Middle frontal gyrus (tissue), 1 donor: ENCODE data around the gene PRDM15.
"Not testable (repeated sequence)": the region's sequence is repeated elsewhere in the genome, so short reads cannot be mapped to it uniquely, and the experiment has no call there.

Experiments
- DNase-seq: peaks from one replicate; pipeline ENCODE4 v3.0.0-alpha.2; 2015; ENCODE audit warnings: low spot score; ENCODE audit errors: extremely low spot score

Gene PRDM15

GRCh38 chr21:41808094-41808493, 71.0 kb downstream of the PRDM15 start:
- no peak for DNase-seq

DNA sequence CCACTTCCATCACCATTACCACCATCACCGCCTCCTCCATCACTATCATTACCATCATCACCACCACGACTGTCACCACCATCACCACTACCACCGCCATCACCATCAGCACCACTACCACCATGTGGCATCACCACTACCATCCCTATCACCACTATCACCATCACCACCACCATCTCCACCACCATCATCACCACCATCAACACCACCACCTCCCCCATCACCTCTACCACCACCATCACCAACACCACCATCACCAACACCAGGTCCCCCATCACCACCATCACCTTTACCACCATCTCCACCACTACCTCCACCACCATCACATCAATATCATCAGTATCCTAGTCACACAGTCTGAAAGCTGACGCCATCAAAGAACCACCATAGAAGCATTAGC, 72.4 kb downstream of the PRDM15 start:
- DNase-seq = no peak

DNA sequence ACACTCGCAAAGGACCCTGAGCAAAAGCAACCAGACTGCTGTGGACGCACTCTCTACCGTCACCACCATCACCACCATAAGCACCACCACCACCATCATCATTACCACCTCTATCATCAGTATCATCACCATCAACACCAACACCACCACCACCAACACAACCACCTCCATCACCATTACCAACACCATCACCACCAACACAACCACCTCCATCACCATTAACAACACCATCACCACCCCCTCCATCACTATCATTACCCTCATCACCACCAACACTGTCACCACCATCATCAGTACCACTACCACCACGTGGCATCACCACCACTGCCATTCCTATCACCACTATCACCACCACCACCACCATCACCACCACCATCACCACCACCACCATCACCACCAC, 73.5 kb downstream of the PRDM15 start:
- DNase-seq = no peak

- DNase-seq = no peak
Measured at GRCh38 chr21:41805038-41805437, 74.1 kb downstream of the PRDM15 start.

GRCh38 chr21:41804381-41804780, 74.8 kb downstream of the PRDM15 start:
- DNase-seq = no peak

DNA sequence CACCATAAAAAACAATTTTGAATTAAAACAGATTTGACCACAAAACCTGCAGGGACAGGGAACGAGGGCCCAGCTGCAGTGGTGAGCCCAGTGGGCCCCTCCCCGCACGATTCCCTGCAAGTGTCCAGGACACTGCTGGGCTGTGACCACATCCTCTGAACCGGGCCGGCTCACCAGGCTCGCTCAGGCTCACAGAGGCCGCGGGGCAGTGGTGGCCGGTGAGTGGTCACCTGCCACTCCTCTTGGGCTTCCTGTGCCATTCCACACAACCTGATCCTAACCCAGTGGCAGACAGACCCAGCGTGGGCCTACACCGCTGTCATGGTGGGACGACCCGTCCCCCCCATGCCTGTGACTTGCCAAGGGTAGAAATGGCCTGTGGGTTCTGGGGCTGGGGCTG, 75.8 kb downstream of the PRDM15 start:
- DNase-seq = no peak

- DNase-seq = peak; percentile 27
Measured at GRCh38 chr21:41802684-41803083, 76.5 kb downstream of the PRDM15 start.

DNA sequence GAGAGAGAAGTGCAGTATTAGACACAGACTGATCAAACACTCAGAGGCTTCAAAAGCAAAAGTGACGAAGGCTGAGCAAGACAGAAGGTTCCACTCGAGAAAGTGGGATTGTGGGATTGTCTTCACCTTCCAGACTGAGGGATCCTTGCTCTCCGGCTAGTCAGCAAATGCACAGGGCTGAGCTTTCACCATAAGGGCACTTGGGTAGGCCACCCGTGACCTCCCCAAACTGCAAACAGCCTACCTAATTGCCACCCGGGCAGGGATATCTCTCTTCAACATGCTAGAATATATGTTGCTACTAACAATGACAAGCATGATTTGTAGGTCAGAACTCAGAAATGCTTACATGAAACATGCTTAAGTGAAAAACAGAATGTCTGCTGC, 77.0 kb downstream of the PRDM15 start:
- DNase-seq = no peak

GRCh38 chr21:41801321-41802197, 77.6 kb downstream of the PRDM15 start:
- DNase-seq = no peak

DNA sequence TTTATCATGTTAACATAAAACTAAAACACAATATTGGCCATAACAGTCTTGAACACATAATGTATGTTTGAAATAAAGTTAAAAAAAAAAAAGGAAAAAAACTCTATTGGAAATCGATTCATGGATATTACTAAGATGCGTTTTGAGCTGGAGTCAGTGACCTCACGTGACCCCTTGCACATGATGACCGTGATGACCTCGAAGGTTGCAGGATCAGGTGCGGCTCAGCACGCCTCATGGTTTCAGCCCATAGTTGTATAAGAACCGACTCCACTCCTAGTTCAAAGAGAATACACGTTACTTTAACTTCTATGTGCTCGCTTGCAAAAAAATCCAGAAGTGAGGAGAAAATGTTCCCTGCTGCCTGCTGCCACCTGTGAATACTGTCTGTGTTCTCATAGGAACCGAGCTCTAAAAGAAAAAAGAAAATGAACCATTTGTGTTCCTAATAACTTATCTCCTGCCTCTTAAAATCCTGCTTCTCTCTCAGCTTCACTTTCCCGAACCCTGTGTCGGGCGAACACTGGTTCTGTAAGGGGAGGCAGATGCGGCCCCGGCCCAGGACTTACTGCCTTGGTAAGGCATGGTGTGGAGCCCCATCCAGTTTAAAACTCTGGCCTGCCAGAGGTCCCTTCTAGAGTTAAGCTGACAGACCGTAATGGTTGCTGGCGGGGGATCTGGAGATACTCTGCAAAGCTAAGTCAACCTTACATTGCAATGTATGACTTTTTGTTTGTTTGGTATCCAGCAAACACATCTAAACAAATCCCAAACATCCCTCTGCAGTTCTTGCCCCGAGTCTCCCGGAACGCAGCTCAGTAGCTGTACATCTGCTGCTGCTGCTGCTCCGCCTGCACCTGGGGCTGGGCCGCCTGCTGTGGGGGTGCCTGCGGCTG, 78.5 kb downstream of the PRDM15 start:
- DNase-seq = no peak

GRCh38 chr21:41799763-41800162, 79.4 kb downstream of the PRDM15 start:
- no peak for DNase-seq

GRCh38 chr21:41798326-41798725, 80.8 kb downstream of the PRDM15 start:
- no peak for DNase-seq

- DNase-seq = no peak
Measured at GRCh38 chr21:41796476-41797080, 82.6 kb downstream of the PRDM15 start.

GRCh38 chr21:41795726-41796125, 83.4 kb downstream of the PRDM15 start:
- DNase-seq = no peak

DNA sequence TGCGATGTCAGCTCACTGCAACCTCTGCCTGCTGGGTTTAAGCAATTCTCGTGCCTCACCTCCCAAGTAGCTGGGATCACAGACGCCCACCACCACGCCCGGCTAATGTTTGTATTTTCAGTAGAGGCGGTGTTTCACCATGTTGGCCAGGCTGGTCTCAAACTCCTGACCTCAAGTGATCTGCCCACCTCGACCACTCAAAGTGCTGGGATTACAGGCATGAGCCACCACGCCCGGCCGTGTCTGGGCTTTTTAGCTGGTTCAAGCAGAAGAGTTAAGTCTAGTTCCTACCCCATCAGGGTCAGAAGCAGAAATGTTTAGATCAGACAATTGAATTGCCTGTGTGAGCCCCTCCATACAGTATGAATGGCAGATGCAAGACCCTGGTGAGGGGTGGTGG, 84.5 kb downstream of the PRDM15 start:
- no peak for DNase-seq

DNA sequence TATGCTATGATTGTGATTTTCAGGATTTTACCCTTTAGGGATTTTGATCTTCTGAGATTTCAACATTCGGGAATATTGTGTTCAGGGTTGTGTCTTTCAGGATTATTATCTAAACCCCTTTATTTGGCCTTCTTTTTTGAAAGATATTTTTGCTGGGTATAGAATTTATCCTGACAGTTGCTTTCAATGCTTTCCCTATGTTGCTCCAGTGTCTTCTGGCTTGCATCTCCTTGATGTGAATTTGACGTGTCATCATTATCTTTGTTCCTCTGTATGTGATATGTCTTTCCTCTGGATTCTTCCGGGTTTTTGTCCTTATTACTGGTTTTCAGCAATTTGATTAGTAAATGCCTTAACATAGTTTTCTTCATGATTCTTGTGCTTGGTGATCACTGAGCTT, 86.4 kb downstream of the PRDM15 start:
- no peak for DNase-seq

DNA sequence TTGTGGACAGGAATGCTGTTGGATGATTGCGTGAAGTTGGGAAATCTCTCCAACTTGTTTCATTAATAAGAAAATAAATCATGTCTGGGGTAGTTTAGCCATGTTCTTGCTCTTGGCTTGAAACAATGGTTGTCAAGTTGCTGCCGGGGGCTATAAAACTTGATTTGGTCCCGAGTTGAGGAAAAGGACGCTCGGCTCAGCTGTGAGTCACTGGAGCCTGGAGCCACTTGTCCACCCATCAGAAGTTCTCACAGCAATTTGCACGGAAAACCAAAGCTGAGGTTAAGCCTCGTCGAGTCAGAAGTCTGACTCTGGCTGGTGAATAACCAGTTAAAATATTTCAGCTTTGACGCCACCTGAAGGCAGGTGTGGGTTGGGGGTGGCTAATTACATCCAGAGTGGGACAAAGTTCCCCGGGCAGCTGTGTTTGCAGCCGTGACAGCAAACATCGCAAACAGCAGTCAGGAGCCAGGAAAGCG, 92.6 kb downstream of the PRDM15 start:
- DNase-seq = no peak

- DNase-seq = not testable (repeated sequence)
Measured at GRCh38 chr21:41785262-41785661, 93.9 kb downstream of the PRDM15 start.

- no peak for DNase-seq
Measured at GRCh38 chr21:41784456-41785102, 94.6 kb downstream of the PRDM15 start.

DNA sequence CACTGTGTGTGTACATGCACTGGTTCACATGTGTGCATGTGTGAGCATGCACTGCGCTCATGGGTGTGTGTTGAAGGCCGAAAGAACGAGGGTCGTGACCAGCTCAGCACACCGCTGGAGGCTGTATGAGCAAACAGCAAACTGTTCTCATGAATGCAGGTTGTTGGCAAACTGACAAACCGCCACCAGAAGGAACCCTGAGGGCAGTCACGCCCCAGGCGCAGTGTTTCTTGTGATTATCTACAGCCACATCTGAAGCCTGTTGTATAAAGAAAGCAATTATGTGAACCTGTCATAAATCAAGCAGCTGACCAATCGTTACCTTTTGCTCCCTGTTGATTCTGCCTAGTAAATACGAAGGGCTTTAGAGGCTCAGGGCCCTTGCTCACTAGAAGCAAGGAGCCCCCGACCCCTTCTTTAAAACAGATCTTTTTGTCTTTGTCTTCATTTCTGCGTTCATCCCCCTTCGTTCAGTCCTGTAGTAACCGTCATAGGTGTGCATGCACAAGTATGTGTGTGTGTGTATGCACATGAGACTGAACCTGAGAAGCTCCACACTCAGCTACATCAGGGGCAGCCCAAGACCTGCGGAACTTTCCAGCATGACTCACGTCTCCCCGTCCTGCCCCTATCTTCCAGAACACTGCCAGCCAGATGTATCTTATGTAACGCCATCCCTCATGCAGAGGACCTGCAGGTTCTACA, 95.5 kb downstream of the PRDM15 start:
- no peak for DNase-seq

- DNase-seq = no peak
Measured at GRCh38 chr21:41781050-41781410, 98.1 kb downstream of the PRDM15 start.
